Measurements from ENCODE around the gene PRKCZ.

DNA sequence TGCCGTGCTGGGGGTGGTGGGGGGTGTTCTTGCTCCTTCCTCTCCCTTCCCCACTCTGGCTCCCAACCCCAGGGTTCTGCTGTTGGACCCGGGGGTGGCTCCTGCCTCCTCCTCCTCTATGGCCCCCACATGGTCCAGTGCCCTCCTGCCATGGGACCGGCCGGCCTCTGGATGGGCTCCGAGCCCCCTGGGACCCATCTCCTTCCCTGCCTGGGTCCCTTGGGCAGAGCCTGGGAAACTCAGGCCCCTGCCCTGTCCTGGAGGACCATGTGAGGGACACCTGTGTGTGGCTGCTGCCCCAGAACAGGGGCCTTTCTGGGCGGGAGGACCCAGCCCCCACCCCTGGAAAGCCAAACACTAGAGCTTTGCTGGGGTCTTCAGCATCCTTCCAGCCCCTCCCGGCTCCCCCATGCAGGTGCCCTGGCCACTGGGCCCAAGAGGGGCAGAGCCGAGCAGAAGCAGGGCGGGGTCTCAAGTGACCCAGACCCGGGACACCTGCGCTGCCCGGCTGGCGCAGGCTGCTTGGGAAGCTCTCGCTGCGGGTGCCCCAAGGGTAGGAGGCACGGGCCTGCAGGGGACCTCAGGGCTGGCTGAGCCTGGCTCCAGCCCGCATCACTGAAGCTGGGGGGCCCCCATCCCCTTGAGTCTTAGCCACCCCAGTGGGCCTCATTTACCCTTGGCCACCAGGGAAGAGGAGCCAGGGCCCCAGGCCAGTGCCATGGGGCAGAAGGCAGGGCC is 146.9 kb downstream of the PRKCZ start:
- TF ChIP-seq, protein P1, sequence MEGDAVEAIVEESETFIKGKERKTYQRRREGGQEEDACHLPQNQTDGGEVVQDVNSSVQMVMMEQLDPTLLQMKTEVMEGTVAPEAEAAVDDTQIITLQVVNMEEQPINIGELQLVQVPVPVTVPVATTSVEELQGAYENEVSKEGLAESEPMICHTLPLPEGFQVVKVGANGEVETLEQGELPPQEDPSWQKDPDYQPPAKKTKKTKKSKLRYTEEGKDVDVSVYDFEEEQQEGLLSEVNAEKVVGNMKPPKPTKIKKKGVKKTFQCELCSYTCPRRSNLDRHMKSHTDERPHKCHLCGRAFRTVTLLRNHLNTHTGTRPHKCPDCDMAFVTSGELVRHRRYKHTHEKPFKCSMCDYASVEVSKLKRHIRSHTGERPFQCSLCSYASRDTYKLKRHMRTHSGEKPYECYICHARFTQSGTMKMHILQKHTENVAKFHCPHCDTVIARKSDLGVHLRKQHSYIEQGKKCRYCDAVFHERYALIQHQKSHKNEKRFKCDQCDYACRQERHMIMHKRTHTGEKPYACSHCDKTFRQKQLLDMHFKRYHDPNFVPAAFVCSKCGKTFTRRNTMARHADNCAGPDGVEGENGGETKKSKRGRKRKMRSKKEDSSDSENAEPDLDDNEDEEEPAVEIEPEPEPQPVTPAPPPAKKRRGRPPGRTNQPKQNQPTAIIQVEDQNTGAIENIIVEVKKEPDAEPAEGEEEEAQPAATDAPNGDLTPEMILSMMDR (IDR thresholded peaks at IDR 0.05; ENCODE audit: low read depth, low read length), result no peak
- TF ChIP-seq EZH2phosphoT487 (IDR thresholded peaks at IDR 0.05; ENCODE audit: low read depth), result no peak

All from OCI-LY3 (cell line).